ENCODE data around the gene DEDD.

DEDD gene

DNA sequence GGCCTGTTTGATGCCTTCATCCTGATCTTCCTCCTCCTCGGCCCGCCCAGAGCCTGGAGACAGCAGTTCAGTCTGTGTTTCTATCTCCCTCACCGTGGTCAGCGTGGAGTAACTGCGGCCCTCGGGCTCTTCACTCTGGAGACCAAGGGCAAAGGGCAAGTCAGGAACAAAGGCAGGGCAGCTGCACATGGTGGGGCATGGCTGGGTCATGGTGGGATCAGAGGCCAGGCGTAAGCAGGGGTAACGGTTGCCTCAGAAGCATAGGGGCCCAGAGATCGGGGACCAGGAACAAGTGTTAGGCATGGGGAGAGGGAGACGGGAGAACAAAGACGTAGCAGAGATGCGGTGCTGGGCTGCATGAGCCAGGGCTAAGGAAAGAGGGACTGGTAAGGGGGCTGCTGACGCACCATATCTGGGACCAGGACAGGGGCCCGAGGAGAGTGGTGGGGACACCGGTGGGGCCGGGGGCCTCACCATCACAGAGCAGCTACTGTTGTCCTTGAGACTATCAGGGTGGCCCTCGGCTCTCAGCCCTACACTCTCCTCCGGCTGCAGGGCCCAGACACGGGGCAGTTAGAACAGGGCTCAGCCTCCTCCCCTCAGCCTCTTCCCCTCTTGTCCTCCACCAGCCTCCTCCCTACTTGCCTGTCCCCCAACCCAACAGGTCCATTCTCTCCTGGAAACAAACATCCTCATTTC lies 59.6 kb downstream of the DEDD start:
- TF ChIP-seq ZNF274 (IDR thresholded peaks at IDR 0.05; ENCODE audit: low read depth, low read length), result no peak
- H3K4me3 ChIP-seq (ENCODE audit: low read length), result no peak overlapping the region

DNA sequence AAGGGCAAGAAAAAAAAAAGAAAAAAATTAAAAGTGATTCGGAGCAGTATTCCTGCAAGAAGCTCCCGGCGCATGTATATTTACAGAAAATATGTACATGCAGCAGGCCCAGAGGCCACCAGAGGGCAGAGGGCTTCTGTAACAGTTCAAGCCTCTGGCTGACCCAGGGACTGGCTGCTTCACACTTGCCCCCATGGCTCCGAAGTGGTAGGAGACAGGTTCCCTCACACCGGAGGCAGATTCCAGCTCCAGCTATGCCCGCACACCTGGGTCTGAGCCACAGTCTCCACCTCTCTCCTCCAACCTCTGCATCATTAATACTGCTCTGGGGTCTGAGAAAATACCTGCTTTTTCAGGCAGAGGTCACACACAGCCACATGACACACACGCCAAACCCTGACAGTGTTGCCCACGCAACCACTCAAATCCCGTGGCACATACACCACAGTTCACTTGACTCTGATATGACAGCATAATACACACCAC lies 60.5 kb downstream of the DEDD start:
- no peak for TF ChIP-seq ZNF274 (IDR thresholded peaks at IDR 0.05; ENCODE audit: low read depth, low read length)
- H3K4me3 ChIP-seq (ENCODE audit: low read length), result no peak overlapping the region
